Panc1 (cell line): ENCODE data around the gene OR4K15. TPM values are rescaled to one million over a fixed set of nuclear protein-coding genes. Genes with fewer than 3 reads are reported as not detected.

Experiments used
- ATAC-seq: fragments of 200-7000 bp; cut with Tn5 transposase; 2 replicates; pipeline ENCODE4 v1.9.1; 2020; ENCODE audit warnings: mild to moderate bottlenecking, moderate library complexity
- Bru-seq: library from RNA; stranded (reverse); fragments of 400-500 nt; gene quantifications from one replicate; lab custom pipeline; 2021; lab: Mats Ljungman, UMichigan
- BruChase-seq, 2 experiments: library from RNA; stranded (reverse); fragments of 400-500 nt; gene quantifications; one replicate each; lab custom pipeline; 2021; lab: Mats Ljungman, UMichigan
- BruUV-seq: library from RNA; stranded (reverse); fragments of 400-500 nt; replicated peaks from 2 replicates; lab custom pipeline; 2021; lab: Mats Ljungman, UMichigan
- CTCF ChIA-PET: fragments of 300-600 bp; sonication (Branson Sonifier 250); formaldehyde crosslinking; loops from one replicate; lab custom pipeline; 2022; ENCODE audit warnings: antibody characterized with exemption; lab: Charles Lee
- POLR2A ChIA-PET: fragments of 300-600 bp; sonication (Branson Sonifier 250); formaldehyde crosslinking; loops from one replicate; lab custom pipeline; 2022; ENCODE audit warnings: antibody characterized with exemption; lab: Charles Lee
- DNase-seq: peaks from one replicate; pipeline ENCODE4 v3.0.0-alpha.2; 2010; ENCODE audit warnings: low read depth, low spot score
- H3K27ac ChIP-seq: 2 replicates; pipeline ENCODE4 v1.5.1; 2011; ENCODE audit warnings: mild to moderate bottlenecking, low read length, inconsistent platforms
- H3K27me3 ChIP-seq: fragments of 200-500 bp; sonication (Bioruptor generic); 2 replicates; pipeline ENCODE4 v1.6.0; 2014; ENCODE audit warnings: low read length, inconsistent platforms; ENCODE audit not compliant: control insufficient read depth, insufficient read depth
- H3K36me3 ChIP-seq: fragments of 200-500 bp; sonication (Bioruptor generic); 2 replicates; pipeline ENCODE4 v1.5.1; 2014; ENCODE audit warnings: inconsistent platforms, mild to moderate bottlenecking, low read length, moderate library complexity; ENCODE audit not compliant: control insufficient read depth, insufficient read depth
- H3K4me1 ChIP-seq: 2 replicates; pipeline ENCODE4 v1.5.1; 2011; ENCODE audit warnings: inconsistent platforms, mild to moderate bottlenecking, low read length, moderate library complexity; ENCODE audit not compliant: control insufficient read depth, insufficient read depth
- H3K4me3 ChIP-seq, 2 experiments: 2 replicates each; pipeline ENCODE4 v1.5.1; 2011 to 2012; ENCODE audit warnings: low read depth in 2 of 2, low read length in 2 of 2, mild to moderate bottlenecking in 2 of 2, inconsistent platforms in 1 of 2, moderate library complexity in 1 of 2
- H3K9me3 ChIP-seq: fragments of 200-500 bp; sonication (Bioruptor generic); 2 replicates; pipeline ENCODE4 v1.5.1; 2014; ENCODE audit warnings: low read depth, mild to moderate bottlenecking, inconsistent platforms, low read length, moderate library complexity; ENCODE audit not compliant: control insufficient read depth, insufficient read depth
- CTCF ChIP-seq: fragments of 450-650 bp; IDR thresholded peaks from 2 replicates; pipeline ENCODE4 v1.5.1; 2017; ENCODE audit warnings: mild to moderate bottlenecking
- POLR2AphosphoS5 ChIP-seq: IDR thresholded peaks from 2 replicates; pipeline ENCODE4 v1.6.1; 2012; ENCODE audit warnings: mild to moderate bottlenecking, low read depth, low read length, moderate library complexity
- REST ChIP-seq, 2 experiments: IDR thresholded peaks; 2 replicates each; pipeline ENCODE4 v1.6.1; 2011 to 2012; ENCODE audit warnings: low read depth in 2 of 2, control low read depth in 1 of 2, low read length in 1 of 2, mild to moderate bottlenecking in 1 of 2, moderate library complexity in 1 of 2; ENCODE audit not compliant: insufficient read depth in 1 of 2
- SIN3A ChIP-seq: IDR thresholded peaks from 2 replicates; pipeline ENCODE4 v1.6.1; 2012; ENCODE audit warnings: low read depth, mild to moderate bottlenecking, low read length, moderate library complexity, borderline replicate concordance; ENCODE audit not compliant: insufficient read depth
- TCF7L2 ChIP-seq: IDR thresholded peaks from 2 replicates; pipeline ENCODE4 v1.6.1; 2011; ENCODE audit warnings: mild to moderate bottlenecking, low read depth, low read length, inconsistent platforms
- in situ Hi-C: cut with HindIII; loops from 2 replicates; pipeline ENCODE4 v1.10.0; 2016; ENCODE audit warnings: low sequenced_read_pairs, low pct_unique_long_range_greater_than_20kb
- intact Hi-C: fragments of 100-400 bp; cut with micrococcal nuclease; formaldehyde crosslinking; loops from one replicate; pipeline ENCODE4 v1.10.0; 2022; ENCODE audit not compliant: unreplicated experiment
- long read RNA-seq: library from polyadenylated mRNA; unstranded; transcript quantifications from one replicate; pipeline ENCODE4 v2.0.0, GENCODE V29; 2021; ENCODE audit not compliant: unreplicated experiment
- polyA plus RNA-seq: library from polyadenylated mRNA; unstranded; fragments of >200 nt; gene quantifications from one replicate; pipeline ENCODE4 v1.2.1, GENCODE V29; 2012; ENCODE audit warnings: missing spikeins; ENCODE audit not compliant: insufficient read length
- total RNA-seq: library from RNA; stranded (reverse); gene quantifications from one replicate; pipeline ENCODE4 v1.2.1, GENCODE V29; 2021; ENCODE audit not compliant: unreplicated experiment

The OR4K15 gene
- total RNA-seq (not detected), Bru-seq, nascent RNA (not detected), BruChase-seq, experiment 1, labeled RNA remaining after a 2-hour chase (not detected), BruChase-seq, experiment 2, labeled RNA remaining after a 6-hour chase (not detected)
- polyA plus RNA-seq = not detected
- long read RNA-seq = 0 reads

- no peaks in the 10 kb centered on the region for H3K9me3 ChIP-seq
- DNase-seq = no peak
- no TSS peak for BruUV-seq
- no peaks in the 10 kb centered on the region for H3K36me3 ChIP-seq
- no peaks in the 10 kb centered on the region for H3K27me3 ChIP-seq
- ATAC-seq = no peak
- no peak within 1 kb of the TSS for H3K27ac ChIP-seq
- ChIA-PET CTCF (no interaction called here), POLR2A (no interaction called here)
- no peak for TF ChIP-seq POLR2AphosphoS5
- TF ChIP-seq REST (IDR thresholded peaks at IDR 0.05; ENCODE audit: insufficient read depth in 1 of 2, low read depth in 2 of 2, low read length in 1 of 2) = no peak
- no peak for TF ChIP-seq SIN3A
- TF ChIP-seq TCF7L2 = no peak
- TF ChIP-seq CTCF = no peak
- in situ Hi-C loops = no loop called here
- H3K4me1 ChIP-seq = no peaks in the 10 kb centered on the region
- no peak within 1 kb of the TSS for H3K4me3 ChIP-seq
- intact Hi-C loops = no loop called here
These were observed at the start of gene OR4K15 for GRCh38 chr14:19975291-19975690. TSS of gene OR4K15 (plus strand) at chr14:19975591. CDS start at chr14:19975591, 0 bp downstream.

- POLR2A ChIA-PET = no interaction called here
- H3K27me3 ChIP-seq = no peaks in the 10 kb centered on the region
- DNase-seq (no peak), ATAC-seq (no peak)
- H3K36me3 ChIP-seq = no peaks in the 10 kb centered on the region
- CTCF ChIA-PET = no interaction called here
- H3K4me1 ChIP-seq = no peaks in the 10 kb centered on the region
- in situ Hi-C loops (no loop called here), intact Hi-C loops (no loop called here)
- TF ChIP-seq REST (IDR thresholded peaks at IDR 0.05; ENCODE audit: insufficient read depth in 1 of 2, low read depth in 2 of 2, low read length in 1 of 2) (no peak), SIN3A (no peak)
- BruUV-seq = no TSS peak
- no peaks in the 10 kb centered on the region for H3K9me3 ChIP-seq
- H3K27ac ChIP-seq = no peak within 1 kb of the TSS
- no peak within 1 kb of the TSS for H3K4me3 ChIP-seq
These were observed 44.8 kb upstream of the OR4K15 start, which contains the start of gene OR4K1 for GRCh38 chr14:19930617-19931016. TSS of gene OR4K1 (plus strand) at chr14:19930917. CDS start at chr14:19935667, 4,750 bp downstream.
